ENCODE results near the gene ATP2A3.

Gene ATP2A3

GRCh38 chr17:3990386-3991127, 26.3 kb upstream of the ATP2A3 start:
- no peaks in the 10 kb centered on the region for H3K27me3 ChIP-seq (ENCODE audit: insufficient read depth, poor library complexity, severe bottlenecking)

GRCh38 chr17:3989041-3989886, 25.0 kb upstream of the ATP2A3 start:
- no peak for TF ChIP-seq REST (IDR thresholded peaks at IDR 0.05; ENCODE audit: insufficient replicate concordance, low read depth)
- no peak for TF ChIP-seq SPI1 (IDR thresholded peaks at IDR 0.05; ENCODE audit: borderline replicate concordance, low read depth)
- TF ChIP-seq GABPA (IDR thresholded peaks at IDR 0.05; ENCODE audit: low read depth): no peak
- TF ChIP-seq POLR2AphosphoS5 (IDR thresholded peaks at IDR 0.05; ENCODE audit: low read depth): no peak
- TF ChIP-seq CTCF (IDR thresholded peaks at IDR 0.05; ENCODE audit: insufficient read depth, low read length): no peak
- H3K27ac ChIP-seq (replicated peaks): no peak overlapping the region
- no peak overlapping the region for H3K4me3 ChIP-seq (replicated peaks; ENCODE audit: insufficient read depth, low read length)
- no peaks in the 10 kb centered on the region for H3K27me3 ChIP-seq (ENCODE audit: insufficient read depth, poor library complexity, severe bottlenecking)
- DNase-seq (ENCODE audit: low read depth in 1 of 2, low spot score in 1 of 2): no peak

More at GRCh38 chr17:3990386-3991127, 26.3 kb upstream of the ATP2A3 start:
- TF ChIP-seq SPI1 (IDR thresholded peaks at IDR 0.05; ENCODE audit: borderline replicate concordance, low read depth) (no peak), REST (IDR thresholded peaks at IDR 0.05; ENCODE audit: insufficient replicate concordance, low read depth) (no peak), GABPA (IDR thresholded peaks at IDR 0.05; ENCODE audit: low read depth) (no peak), CTCF (IDR thresholded peaks at IDR 0.05; ENCODE audit: insufficient read depth, low read length) (no peak), POLR2AphosphoS5 (IDR thresholded peaks at IDR 0.05; ENCODE audit: low read depth) (no peak)
- no peak overlapping the region for H3K27ac ChIP-seq (replicated peaks)
- H3K4me3 ChIP-seq (replicated peaks; ENCODE audit: insufficient read depth, low read length): no peak overlapping the region
- no peak for DNase-seq (ENCODE audit: low read depth in 1 of 2, low spot score in 1 of 2)

GRCh38 chr17:3988297-3989040, 24.2 kb upstream of the ATP2A3 start:
- TF ChIP-seq REST (IDR thresholded peaks at IDR 0.05; ENCODE audit: insufficient replicate concordance, low read depth) (no peak), GABPA (IDR thresholded peaks at IDR 0.05; ENCODE audit: low read depth) (no peak), SPI1 (IDR thresholded peaks at IDR 0.05; ENCODE audit: borderline replicate concordance, low read depth) (no peak), CTCF (IDR thresholded peaks at IDR 0.05; ENCODE audit: insufficient read depth, low read length) (no peak)
- Histone ChIP-seq H3K27me3 (ENCODE audit: insufficient read depth, poor library complexity, severe bottlenecking) (no peaks in the 10 kb centered on the region), H3K4me3 (replicated peaks; ENCODE audit: insufficient read depth, low read length) (no peak overlapping the region), H3K27ac (replicated peaks) (no peak overlapping the region)
- no peak for DNase-seq (ENCODE audit: low read depth in 1 of 2, low spot score in 1 of 2)

All from HL-60 (cell line).